ENCODE data around the gene PHF3.

The PHF3 gene

GRCh38 chr6:63635588-63636517, at the start of gene PHF3:
Gene PHF3, plus strand, starts transcription at chr6:63635802. Its CDS starts 10,750 bp downstream, at chr6:63646552.
- peak; percentile 99 for DNase-seq

GRCh38 chr6:63589952-63590411, 45.6 kb upstream of the PHF3 start:
- DNase-seq = peak; percentile 36

- DNase-seq = no peak
Observed at GRCh38 chr6:63592886-63593285, 42.7 kb upstream of the PHF3 start.

GRCh38 chr6:63597141-63598048, 38.2 kb upstream of the PHF3 start:
- DNase-seq = peak; percentile 78

GRCh38 chr6:63598049-63599036, 37.3 kb upstream of the PHF3 start:
- peak; percentile 90 for DNase-seq

- DNase-seq = no peak
Observed at GRCh38 chr6:63599243-63599642, 36.4 kb upstream of the PHF3 start.

- no peak for DNase-seq
Observed at GRCh38 chr6:63600136-63600535, 35.5 kb upstream of the PHF3 start.

GRCh38 chr6:63609231-63609630, 26.4 kb upstream of the PHF3 start:
- DNase-seq = no peak

- no peak for DNase-seq
Observed at GRCh38 chr6:63610944-63611343, 24.7 kb upstream of the PHF3 start.

GRCh38 chr6:63611560-63611959, 24.0 kb upstream of the PHF3 start:
- no peak for DNase-seq

- DNase-seq = no peak
Observed at GRCh38 chr6:63615590-63615989, 20.0 kb upstream of the PHF3 start.

GRCh38 chr6:63624091-63624490, 11.5 kb upstream of the PHF3 start:
- DNase-seq = no peak

GRCh38 chr6:63630466-63630865, 5.1 kb upstream of the PHF3 start:
- DNase-seq = no peak

- peak; percentile 66 for DNase-seq
Observed at GRCh38 chr6:63634630-63635029, 972 bp upstream of the PHF3 start.

GRCh38 chr6:63635215-63635587, 401 bp upstream of the PHF3 start:
- DNase-seq = no peak

- DNase-seq = peak; percentile 80
Observed at GRCh38 chr6:63636518-63637021, 968 bp downstream of the PHF3 start.

GRCh38 chr6:63637865-63638445, 2.4 kb downstream of the PHF3 start:
- DNase-seq = no peak

- DNase-seq = no peak
Observed at GRCh38 chr6:63640062-63640461, 4.5 kb downstream of the PHF3 start.

GRCh38 chr6:63643862-63644261, 8.3 kb downstream of the PHF3 start:
- DNase-seq = no peak

GRCh38 chr6:63644668-63645326, 9.2 kb downstream of the PHF3 start:
- peak; percentile 29 for DNase-seq

GRCh38 chr6:63649269-63649668, 13.7 kb downstream of the PHF3 start:
- no peak for DNase-seq
